ENCODE data around the gene KLK13.

KLK13 gene

DNA sequence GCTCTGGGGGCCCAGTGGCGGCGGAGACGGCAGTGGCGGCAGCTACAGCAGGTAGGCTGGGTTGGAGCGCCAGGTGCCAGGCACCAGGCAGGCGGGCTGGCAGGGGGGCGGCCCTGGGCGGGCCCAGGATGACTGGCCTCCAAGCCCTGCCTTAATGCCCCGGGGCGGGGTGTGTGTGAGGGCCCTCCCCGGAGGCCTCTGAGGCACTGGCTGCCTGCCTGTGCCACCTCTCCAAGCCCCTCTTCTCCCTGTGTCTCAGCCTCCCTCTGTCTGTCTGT, 38.4 kb downstream of the KLK13 start, which contains the start of gene KLK11:
Gene KLK11 (minus strand): TSS at position 63 of the 278 bp plus-strand sequence. CDS start 985 bp downstream, outside the sequence.
- Histone ChIP-seq H3K4me1 (ENCODE audit: control insufficient read depth, insufficient read depth, low read length) (no peaks in the 10 kb centered on the region), H3K9ac (ENCODE audit: low read length) (no peak within 1 kb of the TSS), H3K36me3 (ENCODE audit: control insufficient read depth, insufficient read depth, low read length, severe bottlenecking) (no peaks in the 10 kb centered on the region), H3K9me3 (ENCODE audit: control insufficient read depth, low read length) (no peaks in the 10 kb centered on the region), H3K27me3 (replicated peaks; ENCODE audit: control insufficient read depth, insufficient read depth, low read length) (peaks cover 44% of the 10 kb centered on the region), H3K4me3 (ENCODE audit: low read length) (no peak within 1 kb of the TSS)
- DNase-seq (ENCODE audit: low read depth): no peak

- no peaks in the 10 kb centered on the region for H3K9me3 ChIP-seq (ENCODE audit: control insufficient read depth, low read length)
- H3K4me3 ChIP-seq (ENCODE audit: low read length): no peak overlapping the region
- no peaks in the 10 kb centered on the region for H3K36me3 ChIP-seq (ENCODE audit: control insufficient read depth, insufficient read depth, low read length, severe bottlenecking)
- no peak for DNase-seq (ENCODE audit: low read depth)
- no peak overlapping the region for H3K9ac ChIP-seq (ENCODE audit: low read length)
- peaks cover 44% of the 10 kb centered on the region for H3K27me3 ChIP-seq (replicated peaks; ENCODE audit: control insufficient read depth, insufficient read depth, low read length)
- no peaks in the 10 kb centered on the region for H3K4me1 ChIP-seq (ENCODE audit: control insufficient read depth, insufficient read depth, low read length)
These were observed 38.9 kb downstream of the KLK13 start for GRCh38 chr19:51025809-51026553.

DNA sequence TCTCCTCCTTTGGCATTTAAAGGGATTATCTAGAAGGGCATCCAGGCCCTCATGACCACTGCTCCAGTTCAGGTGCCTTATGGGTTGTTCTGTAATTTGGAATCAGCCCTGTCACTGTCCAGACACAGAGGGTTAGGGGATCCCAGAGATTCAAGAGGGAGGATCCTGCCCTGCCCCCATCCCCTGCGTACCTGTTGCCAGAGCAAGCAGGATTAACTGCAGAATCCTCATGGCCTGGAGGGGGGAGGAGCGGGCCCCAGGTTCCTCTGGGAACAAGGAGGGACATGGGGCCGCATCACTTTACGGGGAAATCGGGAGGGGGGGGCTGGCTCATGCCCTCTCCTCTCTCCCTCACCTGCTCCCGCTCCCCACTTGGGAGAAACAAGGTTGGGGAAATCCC, 39.5 kb downstream of the KLK13 start:
- no peaks in the 10 kb centered on the region for H3K4me1 ChIP-seq (ENCODE audit: control insufficient read depth, insufficient read depth, low read length)
- no peaks in the 10 kb centered on the region for H3K9me3 ChIP-seq (ENCODE audit: control insufficient read depth, low read length)
- no peak overlapping the region for H3K4me3 ChIP-seq (ENCODE audit: low read length)
- peaks cover 39% of the 10 kb centered on the region for H3K27me3 ChIP-seq (replicated peaks; ENCODE audit: control insufficient read depth, insufficient read depth, low read length)
- no peak for DNase-seq (ENCODE audit: low read depth)
- H3K9ac ChIP-seq (ENCODE audit: low read length): no peak overlapping the region
- H3K36me3 ChIP-seq (ENCODE audit: control insufficient read depth, insufficient read depth, low read length, severe bottlenecking): no peaks in the 10 kb centered on the region

DNA sequence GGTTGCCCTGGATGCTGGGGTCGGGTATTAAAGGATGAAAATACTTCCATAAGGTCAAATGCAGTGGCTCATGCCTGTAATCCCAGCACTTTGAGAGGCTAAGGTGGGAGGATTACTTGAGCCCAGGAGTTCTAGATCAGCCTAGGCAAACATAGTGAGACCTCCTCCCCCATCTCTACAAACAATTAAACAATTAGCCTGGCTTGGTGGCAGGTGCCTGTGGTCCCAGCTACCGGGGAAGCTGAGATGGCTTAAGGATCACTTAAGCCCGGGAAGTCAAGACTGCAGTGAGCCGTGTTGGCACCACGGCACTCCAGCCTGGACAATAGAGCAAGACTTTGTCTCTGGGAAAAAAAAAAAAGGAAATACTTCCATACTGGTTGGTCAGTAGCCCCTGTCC, 40.0 kb downstream of the KLK13 start:
- Histone ChIP-seq H3K4me1 (ENCODE audit: control insufficient read depth, insufficient read depth, low read length) (peaks cover 2% of the 10 kb centered on the region), H3K9me3 (ENCODE audit: control insufficient read depth, low read length) (no peaks in the 10 kb centered on the region), H3K4me3 (ENCODE audit: low read length) (no peak overlapping the region), H3K36me3 (ENCODE audit: control insufficient read depth, insufficient read depth, low read length, severe bottlenecking) (no peaks in the 10 kb centered on the region), H3K9ac (ENCODE audit: low read length) (no peak overlapping the region), H3K27me3 (replicated peaks; ENCODE audit: control insufficient read depth, insufficient read depth, low read length) (peaks cover 39% of the 10 kb centered on the region)
- DNase-seq (ENCODE audit: low read depth): no peak

DNA sequence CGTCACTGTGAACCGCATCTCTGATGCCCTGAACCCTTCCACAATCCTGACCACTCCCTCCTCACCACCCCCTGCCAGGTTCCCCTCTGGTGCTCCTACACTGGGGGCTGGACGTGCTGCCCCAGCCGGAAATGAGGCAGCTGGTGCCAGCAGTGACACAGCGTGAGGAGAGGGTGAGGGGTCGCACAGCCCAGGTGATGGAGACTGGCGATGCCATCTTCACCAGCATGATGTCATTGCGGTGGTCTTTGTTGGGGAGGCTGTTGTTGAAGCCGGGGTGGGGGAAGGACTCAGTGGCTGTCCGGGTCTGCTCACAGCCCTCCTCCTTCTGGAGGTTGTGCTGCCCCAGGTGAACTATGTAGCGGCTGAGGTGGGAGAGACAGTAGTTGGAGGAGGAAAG, 40.9 kb downstream of the KLK13 start:
- H3K9me3 ChIP-seq (ENCODE audit: control insufficient read depth, low read length): no peaks in the 10 kb centered on the region
- H3K27me3 ChIP-seq (replicated peaks; ENCODE audit: control insufficient read depth, insufficient read depth, low read length): peaks cover 30% of the 10 kb centered on the region
- no peak overlapping the region for H3K9ac ChIP-seq (ENCODE audit: low read length)
- H3K4me1 ChIP-seq (ENCODE audit: control insufficient read depth, insufficient read depth, low read length): peaks cover 7% of the 10 kb centered on the region
- no peak for DNase-seq (ENCODE audit: low read depth)
- H3K4me3 ChIP-seq (ENCODE audit: low read length): no peak overlapping the region
- H3K36me3 ChIP-seq (ENCODE audit: control insufficient read depth, insufficient read depth, low read length, severe bottlenecking): no peaks in the 10 kb centered on the region

DNA sequence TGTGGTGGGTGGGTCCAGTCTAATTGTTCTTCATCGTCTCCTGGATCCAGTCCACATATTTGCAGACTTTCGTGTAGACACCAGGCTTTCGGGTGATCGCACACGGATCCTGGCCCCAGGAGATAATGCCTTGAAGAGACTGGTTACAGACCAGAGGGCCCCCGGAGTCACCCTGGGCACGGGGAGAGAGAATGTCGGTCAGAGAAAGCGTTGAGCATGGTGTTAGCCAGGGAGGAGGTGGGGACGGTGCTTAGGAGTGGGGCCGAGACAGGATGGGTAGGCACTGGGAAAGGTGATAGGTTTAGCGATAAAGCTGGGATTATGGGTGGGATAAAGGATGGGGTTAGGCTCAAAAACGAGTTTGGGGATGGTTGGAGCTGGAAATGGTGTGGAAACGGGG, 42.4 kb downstream of the KLK13 start:
- H3K27me3 ChIP-seq (replicated peaks; ENCODE audit: control insufficient read depth, insufficient read depth, low read length): peaks cover 25% of the 10 kb centered on the region
- H3K9me3 ChIP-seq (ENCODE audit: control insufficient read depth, low read length): no peaks in the 10 kb centered on the region
- DNase-seq (ENCODE audit: low read depth): no peak
- H3K4me1 ChIP-seq (ENCODE audit: control insufficient read depth, insufficient read depth, low read length): peaks cover 7% of the 10 kb centered on the region
- H3K9ac ChIP-seq (ENCODE audit: low read length): no peak overlapping the region
- no peak overlapping the region for H3K4me3 ChIP-seq (ENCODE audit: low read length)
- no peaks in the 10 kb centered on the region for H3K36me3 ChIP-seq (ENCODE audit: control insufficient read depth, insufficient read depth, low read length, severe bottlenecking)

- H3K27me3 ChIP-seq (replicated peaks; ENCODE audit: control insufficient read depth, insufficient read depth, low read length): peaks cover 28% of the 10 kb centered on the region
- DNase-seq (ENCODE audit: low read depth): peak; percentile 45
- peaks cover 7% of the 10 kb centered on the region for H3K4me1 ChIP-seq (ENCODE audit: control insufficient read depth, insufficient read depth, low read length)
- H3K9ac ChIP-seq (ENCODE audit: low read length): no peak overlapping the region
- H3K9me3 ChIP-seq (ENCODE audit: control insufficient read depth, low read length): no peaks in the 10 kb centered on the region
- H3K4me3 ChIP-seq (ENCODE audit: low read length): no peak overlapping the region
- no peaks in the 10 kb centered on the region for H3K36me3 ChIP-seq (ENCODE audit: control insufficient read depth, insufficient read depth, low read length, severe bottlenecking)
These were observed 43.8 kb downstream of the KLK13 start for GRCh38 chr19:51020988-51021651.

DNA sequence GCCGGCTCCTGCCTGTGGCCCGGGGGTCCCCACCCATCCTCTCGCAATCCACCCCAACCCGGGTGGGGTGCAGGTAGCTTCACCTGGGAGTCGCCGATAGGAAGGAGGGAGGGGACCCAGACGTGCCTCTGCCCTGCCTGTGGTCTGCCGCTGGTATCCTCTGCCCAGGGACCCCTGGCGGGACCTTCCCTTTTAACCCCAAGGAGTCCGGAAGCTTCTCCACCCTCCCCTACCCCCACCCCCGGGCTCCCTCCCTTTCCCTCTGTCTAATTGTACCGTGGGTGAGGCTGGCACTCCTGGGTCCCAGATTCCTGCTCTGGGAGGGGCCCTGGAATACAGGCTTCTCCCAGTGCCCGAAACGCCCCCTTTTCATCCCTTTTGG, 45.4 kb downstream of the KLK13 start, which contains the start of gene KLK10:
Gene KLK10 (minus strand): TSS at position 166 of the 382 bp plus-strand sequence. CDS start 579 bp downstream, outside the sequence.
- H3K4me1 ChIP-seq (ENCODE audit: control insufficient read depth, insufficient read depth, low read length): peaks cover 7% of the 10 kb centered on the region
- no peak within 1 kb of the TSS for H3K9ac ChIP-seq (ENCODE audit: low read length)
- H3K27me3 ChIP-seq (replicated peaks; ENCODE audit: control insufficient read depth, insufficient read depth, low read length): peaks cover 27% of the 10 kb centered on the region
- H3K4me3 ChIP-seq (ENCODE audit: low read length): no peak within 1 kb of the TSS
- no peaks in the 10 kb centered on the region for H3K36me3 ChIP-seq (ENCODE audit: control insufficient read depth, insufficient read depth, low read length, severe bottlenecking)
- DNase-seq (ENCODE audit: low read depth): no peak
- no peaks in the 10 kb centered on the region for H3K9me3 ChIP-seq (ENCODE audit: control insufficient read depth, low read length)

DNA sequence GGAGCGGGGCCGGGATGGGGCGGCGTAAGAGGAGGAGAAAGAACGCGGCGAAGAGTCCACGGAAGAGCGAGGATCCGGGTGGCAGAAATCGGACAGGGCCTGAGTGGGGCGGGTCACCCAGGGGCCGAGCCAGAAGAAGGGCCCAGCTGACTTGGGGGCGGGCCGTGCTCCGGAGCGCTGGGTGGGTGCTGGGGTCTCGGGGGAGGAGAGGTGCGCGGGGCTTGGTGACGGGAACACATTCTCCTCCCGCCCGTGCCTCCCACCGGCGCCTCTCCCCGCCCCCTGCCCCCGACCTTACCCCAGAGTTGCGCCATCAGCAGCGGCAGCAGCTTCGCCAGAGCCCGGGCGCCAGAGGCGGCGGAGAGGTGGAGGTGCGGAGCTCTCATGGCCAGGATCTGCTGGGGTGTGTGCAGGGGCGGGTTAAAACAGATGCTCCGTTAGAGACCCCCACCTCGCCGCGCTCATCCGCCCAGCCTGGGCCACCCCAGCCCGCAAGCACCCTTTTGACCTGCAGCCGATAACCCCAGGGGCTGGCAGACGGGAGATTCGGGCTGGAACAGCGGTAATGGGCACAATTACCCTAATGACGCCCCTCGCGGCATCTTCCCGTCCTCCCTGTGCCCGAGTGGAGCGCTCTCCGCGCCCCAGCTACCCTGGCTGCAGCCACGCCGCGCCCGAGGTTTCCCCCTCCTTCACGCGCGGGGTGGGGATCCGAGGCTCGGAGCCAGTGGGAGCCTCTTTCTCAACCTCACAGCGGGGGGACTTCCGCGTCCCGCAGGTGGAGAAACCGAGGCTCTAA, 45.9 kb downstream of the KLK13 start:
- no peak for DNase-seq (ENCODE audit: low read depth)
- peaks cover 7% of the 10 kb centered on the region for H3K4me1 ChIP-seq (ENCODE audit: control insufficient read depth, insufficient read depth, low read length)
- no peak overlapping the region for H3K4me3 ChIP-seq (ENCODE audit: low read length)
- H3K9ac ChIP-seq (ENCODE audit: low read length): no peak overlapping the region
- H3K27me3 ChIP-seq (replicated peaks; ENCODE audit: control insufficient read depth, insufficient read depth, low read length): peaks cover 32% of the 10 kb centered on the region
- H3K36me3 ChIP-seq (ENCODE audit: control insufficient read depth, insufficient read depth, low read length, severe bottlenecking): no peaks in the 10 kb centered on the region
- no peaks in the 10 kb centered on the region for H3K9me3 ChIP-seq (ENCODE audit: control insufficient read depth, low read length)

GRCh38 chr19:51016798-51017683, 47.9 kb downstream of the KLK13 start:
- Histone ChIP-seq H3K9me3 (ENCODE audit: control insufficient read depth, low read length) (no peaks in the 10 kb centered on the region), H3K4me3 (ENCODE audit: low read length) (peak overlapping the region; percentile 54), H3K4me1 (ENCODE audit: control insufficient read depth, insufficient read depth, low read length) (peaks cover 7% of the 10 kb centered on the region), H3K27me3 (replicated peaks; ENCODE audit: control insufficient read depth, insufficient read depth, low read length) (peaks cover 35% of the 10 kb centered on the region), H3K9ac (ENCODE audit: low read length) (no peak overlapping the region), H3K36me3 (ENCODE audit: control insufficient read depth, insufficient read depth, low read length, severe bottlenecking) (no peaks in the 10 kb centered on the region)
- DNase-seq (ENCODE audit: low read depth): peak; percentile 46
